Measurements from ENCODE around the gene AMDHD2.
"Not testable (repeated sequence)": the region's sequence is repeated elsewhere in the genome, so short reads cannot be mapped to it uniquely, and the experiment has no call there.

Gene AMDHD2

GRCh38 chr16:2557150-2557549 is 37.0 kb downstream of the AMDHD2 start:
- WGBS (ENCODE audit: insufficient coverage, insufficient read length): no CpG with 5 or more reads among the region's 15 CpGs

GRCh38 chr16:2560131-2560797 is 40.1 kb downstream of the AMDHD2 start:
- not testable (repeated sequence) for H3K4me1 ChIP-seq (ENCODE audit: control insufficient read depth, insufficient read depth, low read length); H3K27me3 ChIP-seq (ENCODE audit: control insufficient read depth, insufficient read depth, low read length); H3K4me3 ChIP-seq (ENCODE audit: low read length); DNase-seq (ENCODE audit: low read depth, low spot score); H3K36me3 ChIP-seq (ENCODE audit: control insufficient read depth, insufficient read depth, low read length); H3K9me3 ChIP-seq (ENCODE audit: control insufficient read depth, insufficient read depth, low read length); H3K27ac ChIP-seq (ENCODE audit: low read length)
- no CpG with 5 or more reads among the region's 17 CpGs for WGBS (ENCODE audit: insufficient coverage, insufficient read length)

More at GRCh38 chr16:2557150-2557549, 37.0 kb downstream of the AMDHD2 start:
- not testable (repeated sequence) for DNase-seq (ENCODE audit: low read depth, low spot score); H3K27ac ChIP-seq (ENCODE audit: low read length); H3K9me3 ChIP-seq (ENCODE audit: control insufficient read depth, insufficient read depth, low read length); H3K4me3 ChIP-seq (ENCODE audit: low read length); H3K36me3 ChIP-seq (ENCODE audit: control insufficient read depth, insufficient read depth, low read length); H3K4me1 ChIP-seq (ENCODE audit: control insufficient read depth, insufficient read depth, low read length); H3K27me3 ChIP-seq (ENCODE audit: control insufficient read depth, insufficient read depth, low read length)

- WGBS (ENCODE audit: insufficient coverage, insufficient read length): no CpG with 5 or more reads among the region's 4 CpGs
- H3K27me3 ChIP-seq (ENCODE audit: control insufficient read depth, insufficient read depth, low read length); H3K27ac ChIP-seq (ENCODE audit: low read length); DNase-seq (ENCODE audit: low read depth, low spot score); H3K36me3 ChIP-seq (ENCODE audit: control insufficient read depth, insufficient read depth, low read length); H3K9me3 ChIP-seq (ENCODE audit: control insufficient read depth, insufficient read depth, low read length); H3K4me3 ChIP-seq (ENCODE audit: low read length); H3K4me1 ChIP-seq (ENCODE audit: control insufficient read depth, insufficient read depth, low read length): not testable (repeated sequence)
Observed at GRCh38 chr16:2560798-2561133, 40.6 kb downstream of the AMDHD2 start.

GRCh38 chr16:2567506-2567905 is 47.3 kb downstream of the AMDHD2 start:
- DNase-seq (ENCODE audit: low read depth, low spot score); H3K4me1 ChIP-seq (ENCODE audit: control insufficient read depth, insufficient read depth, low read length): not testable (repeated sequence)
- no CpG with 5 or more reads among the region's 6 CpGs for WGBS (ENCODE audit: insufficient coverage, insufficient read length)

GRCh38 chr16:2568573-2568972 is 48.4 kb downstream of the AMDHD2 start:
- not testable (repeated sequence) for H3K27me3 ChIP-seq (ENCODE audit: control insufficient read depth, insufficient read depth, low read length); H3K4me1 ChIP-seq (ENCODE audit: control insufficient read depth, insufficient read depth, low read length); H3K36me3 ChIP-seq (ENCODE audit: control insufficient read depth, insufficient read depth, low read length); H3K4me3 ChIP-seq (ENCODE audit: low read length); DNase-seq (ENCODE audit: low read depth, low spot score); H3K27ac ChIP-seq (ENCODE audit: low read length); H3K9me3 ChIP-seq (ENCODE audit: control insufficient read depth, insufficient read depth, low read length)
- no CpG with 5 or more reads among the region's 11 CpGs for WGBS (ENCODE audit: insufficient coverage, insufficient read length)

More at GRCh38 chr16:2567506-2567905, 47.3 kb downstream of the AMDHD2 start:
- H3K9me3 ChIP-seq (ENCODE audit: control insufficient read depth, insufficient read depth, low read length); H3K36me3 ChIP-seq (ENCODE audit: control insufficient read depth, insufficient read depth, low read length); H3K4me3 ChIP-seq (ENCODE audit: low read length); H3K27ac ChIP-seq (ENCODE audit: low read length); H3K27me3 ChIP-seq (ENCODE audit: control insufficient read depth, insufficient read depth, low read length): not testable (repeated sequence)

DNA sequence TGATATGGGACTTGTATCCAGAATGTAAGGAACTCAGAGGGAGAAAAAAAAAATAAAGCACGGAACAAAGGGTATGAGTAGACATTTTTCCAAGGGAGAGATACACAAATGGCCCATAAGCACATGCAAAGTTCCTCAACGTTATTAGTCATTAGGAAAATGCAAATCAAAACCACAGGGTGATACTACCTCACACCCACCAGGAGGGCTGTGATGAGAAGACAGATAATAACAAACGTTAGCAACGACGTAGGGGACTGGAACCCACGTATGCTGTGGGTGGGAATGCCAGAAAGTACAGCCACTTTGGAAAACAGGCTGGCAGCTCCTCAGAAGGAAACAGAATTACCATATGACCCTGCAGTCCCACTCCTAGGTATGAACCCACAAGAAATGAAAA is 52.5 kb downstream of the AMDHD2 start:
- no CpG with 5 or more reads among the region's 6 CpGs for WGBS (ENCODE audit: insufficient coverage, insufficient read length)
- not testable (repeated sequence) for H3K27me3 ChIP-seq (ENCODE audit: control insufficient read depth, insufficient read depth, low read length); H3K27ac ChIP-seq (ENCODE audit: low read length); DNase-seq (ENCODE audit: low read depth, low spot score); H3K9me3 ChIP-seq (ENCODE audit: control insufficient read depth, insufficient read depth, low read length); H3K4me3 ChIP-seq (ENCODE audit: low read length); H3K4me1 ChIP-seq (ENCODE audit: control insufficient read depth, insufficient read depth, low read length); H3K36me3 ChIP-seq (ENCODE audit: control insufficient read depth, insufficient read depth, low read length)

- DNase-seq (ENCODE audit: low read depth, low spot score); H3K4me1 ChIP-seq (ENCODE audit: control insufficient read depth, insufficient read depth, low read length); H3K9me3 ChIP-seq (ENCODE audit: control insufficient read depth, insufficient read depth, low read length); H3K36me3 ChIP-seq (ENCODE audit: control insufficient read depth, insufficient read depth, low read length); H3K4me3 ChIP-seq (ENCODE audit: low read length); H3K27ac ChIP-seq (ENCODE audit: low read length); H3K27me3 ChIP-seq (ENCODE audit: control insufficient read depth, insufficient read depth, low read length): not testable (repeated sequence)
- WGBS (ENCODE audit: insufficient coverage, insufficient read length): no CpG with 5 or more reads among the region's 21 CpGs
Observed at GRCh38 chr16:2575839-2576238, 55.7 kb downstream of the AMDHD2 start.

- DNase-seq (ENCODE audit: low read depth, low spot score); H3K27ac ChIP-seq (ENCODE audit: low read length); H3K9me3 ChIP-seq (ENCODE audit: control insufficient read depth, insufficient read depth, low read length); H3K27me3 ChIP-seq (ENCODE audit: control insufficient read depth, insufficient read depth, low read length); H3K4me3 ChIP-seq (ENCODE audit: low read length); H3K4me1 ChIP-seq (ENCODE audit: control insufficient read depth, insufficient read depth, low read length); H3K36me3 ChIP-seq (ENCODE audit: control insufficient read depth, insufficient read depth, low read length): not testable (repeated sequence)
- WGBS (ENCODE audit: insufficient coverage, insufficient read length): no CpG with 5 or more reads among the region's 26 CpGs
Observed at GRCh38 chr16:2577044-2577443, 56.9 kb downstream of the AMDHD2 start.

DNA sequence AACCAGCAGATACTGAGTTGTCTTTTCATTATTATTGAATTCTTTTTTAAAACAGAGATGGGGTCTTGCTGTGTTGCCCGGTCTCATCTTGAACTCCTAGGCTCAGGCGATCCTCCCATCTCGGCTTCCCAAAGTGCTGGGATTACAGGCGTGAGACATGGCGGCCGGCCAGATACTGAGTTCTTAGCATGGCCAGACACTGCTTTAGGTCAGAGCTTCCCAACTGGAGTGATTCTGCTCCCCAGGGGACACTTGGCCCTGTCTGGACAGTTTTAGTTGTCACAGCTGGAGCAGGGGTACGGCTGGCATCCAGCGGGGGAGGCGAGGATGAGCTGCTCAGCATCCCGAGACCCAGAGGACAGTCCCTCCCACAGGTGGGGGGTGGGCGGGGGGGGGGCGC is 58.7 kb downstream of the AMDHD2 start:
- no CpG with 5 or more reads among the region's 12 CpGs for WGBS (ENCODE audit: insufficient coverage, insufficient read length)

GRCh38 chr16:2580143-2580542 is 60.0 kb downstream of the AMDHD2 start:
- not testable (repeated sequence) for H3K27ac ChIP-seq (ENCODE audit: low read length); H3K9me3 ChIP-seq (ENCODE audit: control insufficient read depth, insufficient read depth, low read length); H3K4me1 ChIP-seq (ENCODE audit: control insufficient read depth, insufficient read depth, low read length); H3K4me3 ChIP-seq (ENCODE audit: low read length); H3K27me3 ChIP-seq (ENCODE audit: control insufficient read depth, insufficient read depth, low read length); DNase-seq (ENCODE audit: low read depth, low spot score); H3K36me3 ChIP-seq (ENCODE audit: control insufficient read depth, insufficient read depth, low read length)
- no CpG with 5 or more reads among the region's 11 CpGs for WGBS (ENCODE audit: insufficient coverage, insufficient read length)

More for the DNA sequence above, 58.7 kb downstream of the AMDHD2 start:
- not testable (repeated sequence) for H3K27me3 ChIP-seq (ENCODE audit: control insufficient read depth, insufficient read depth, low read length); DNase-seq (ENCODE audit: low read depth, low spot score); H3K4me1 ChIP-seq (ENCODE audit: control insufficient read depth, insufficient read depth, low read length); H3K36me3 ChIP-seq (ENCODE audit: control insufficient read depth, insufficient read depth, low read length); H3K27ac ChIP-seq (ENCODE audit: low read length); H3K4me3 ChIP-seq (ENCODE audit: low read length); H3K9me3 ChIP-seq (ENCODE audit: control insufficient read depth, insufficient read depth, low read length)

GRCh38 chr16:2580818-2581217 is 60.6 kb downstream of the AMDHD2 start:
- not testable (repeated sequence) for H3K4me1 ChIP-seq (ENCODE audit: control insufficient read depth, insufficient read depth, low read length); H3K27ac ChIP-seq (ENCODE audit: low read length); DNase-seq (ENCODE audit: low read depth, low spot score); H3K27me3 ChIP-seq (ENCODE audit: control insufficient read depth, insufficient read depth, low read length); H3K9me3 ChIP-seq (ENCODE audit: control insufficient read depth, insufficient read depth, low read length); H3K36me3 ChIP-seq (ENCODE audit: control insufficient read depth, insufficient read depth, low read length); H3K4me3 ChIP-seq (ENCODE audit: low read length)
- no CpG with 5 or more reads among the region's 21 CpGs for WGBS (ENCODE audit: insufficient coverage, insufficient read length)
